GM21447 (cell line): ENCODE results near the gene OR10P1.
A peak's percentile ranks its signal among the peaks of the same experiment; 100 is the strongest.
"Not testable (repeated sequence)": the region's sequence is repeated elsewhere in the genome, so short reads cannot be mapped to it uniquely, and the experiment has no call there.

Experiments
- ATAC-seq: cut with Tn5 transposase; IDR thresholded peaks from one replicate; pipeline ENCODE4 v1.9.1; 2021; ENCODE audit not compliant: unreplicated experiment

OR10P1 gene

GRCh38 chr12:55650620-55651298, 14.1 kb downstream of the OR10P1 start:
- ATAC-seq, result not testable (repeated sequence)

DNA sequence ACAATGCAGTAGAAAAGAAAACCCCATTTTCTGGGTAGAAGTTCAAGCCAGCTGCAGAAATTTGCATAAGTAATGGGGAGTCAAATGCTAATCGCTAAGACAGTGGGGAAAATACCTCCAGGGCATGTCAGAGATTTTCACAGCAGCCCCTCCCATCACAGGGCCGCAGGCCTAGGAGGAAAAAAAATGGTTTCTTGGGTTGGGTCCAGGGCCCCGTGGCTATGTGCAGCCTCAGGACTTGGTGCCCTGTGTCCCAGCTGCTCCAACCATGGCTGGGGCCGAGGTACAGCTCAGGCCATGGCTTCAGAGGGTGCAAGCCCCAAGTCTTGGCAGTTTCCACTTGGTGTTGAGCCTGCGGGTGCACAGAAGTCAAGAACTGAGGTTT, 14.6 kb downstream of the OR10P1 start:
- ATAC-seq, result no peak

DNA sequence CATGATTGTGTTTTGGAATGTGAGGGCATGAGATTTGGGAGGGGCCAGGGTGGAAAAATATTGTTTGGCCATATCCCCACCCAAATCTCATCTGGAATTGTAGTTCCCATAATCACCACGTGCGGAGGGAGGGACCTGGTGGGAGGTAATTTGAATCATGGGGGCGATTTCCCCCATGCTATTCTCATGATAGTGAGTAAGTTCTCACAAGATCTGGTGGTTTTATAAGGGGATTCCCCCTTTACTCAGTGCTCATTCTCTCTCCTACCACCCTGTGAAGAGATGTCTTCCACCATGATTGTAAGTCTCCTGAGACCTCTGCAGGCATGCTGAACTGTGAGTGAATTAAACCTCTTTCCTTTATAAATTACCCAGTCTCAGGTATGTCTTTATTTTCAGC, 15.7 kb downstream of the OR10P1 start:
- ATAC-seq, result no peak

- no peak for ATAC-seq
Measured at GRCh38 chr12:55653031-55653430, 16.3 kb downstream of the OR10P1 start.

GRCh38 chr12:55654511-55655214, 18.0 kb downstream of the OR10P1 start:
- ATAC-seq, result no peak

DNA sequence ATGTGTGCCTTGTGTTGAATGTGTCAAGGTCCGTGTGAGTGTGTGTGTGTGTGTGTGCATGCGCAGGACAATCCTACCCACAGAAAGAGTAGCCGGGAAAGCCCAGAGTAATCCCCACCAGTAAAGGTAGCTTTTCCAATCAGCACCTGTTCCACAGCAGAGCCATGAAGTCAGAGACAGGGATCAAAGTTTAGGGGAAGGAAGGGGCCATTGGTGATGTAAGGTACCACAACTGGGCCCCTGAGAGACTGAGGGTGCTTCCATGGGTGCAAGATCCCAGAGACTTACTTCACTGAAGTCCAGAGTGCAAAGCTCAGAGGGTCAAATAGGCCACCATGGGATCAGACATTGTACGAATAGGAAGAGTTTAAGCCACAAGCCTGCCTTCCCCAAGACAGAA, 20.5 kb downstream of the OR10P1 start:
- ATAC-seq, result no peak

DNA sequence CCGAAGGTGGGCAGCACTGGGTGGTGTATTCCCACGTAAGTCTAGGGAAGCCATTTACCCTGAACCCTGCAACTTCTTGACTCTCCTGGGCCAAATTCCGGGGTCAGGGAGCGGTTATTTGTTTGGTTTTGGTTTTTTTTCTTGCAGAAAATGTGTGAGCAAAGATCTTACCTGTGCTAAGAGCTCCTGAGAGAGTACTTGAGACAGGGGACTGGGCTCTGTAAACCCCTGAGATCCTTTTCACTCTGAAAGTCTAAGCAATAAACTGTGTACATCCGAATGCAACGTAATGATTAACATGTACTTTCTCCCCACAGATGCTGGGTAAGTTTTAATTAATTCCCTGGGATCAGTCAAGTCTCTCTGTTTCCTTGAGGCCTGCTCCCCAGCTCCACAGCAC, 21.5 kb downstream of the OR10P1 start:
- no peak for ATAC-seq

DNA sequence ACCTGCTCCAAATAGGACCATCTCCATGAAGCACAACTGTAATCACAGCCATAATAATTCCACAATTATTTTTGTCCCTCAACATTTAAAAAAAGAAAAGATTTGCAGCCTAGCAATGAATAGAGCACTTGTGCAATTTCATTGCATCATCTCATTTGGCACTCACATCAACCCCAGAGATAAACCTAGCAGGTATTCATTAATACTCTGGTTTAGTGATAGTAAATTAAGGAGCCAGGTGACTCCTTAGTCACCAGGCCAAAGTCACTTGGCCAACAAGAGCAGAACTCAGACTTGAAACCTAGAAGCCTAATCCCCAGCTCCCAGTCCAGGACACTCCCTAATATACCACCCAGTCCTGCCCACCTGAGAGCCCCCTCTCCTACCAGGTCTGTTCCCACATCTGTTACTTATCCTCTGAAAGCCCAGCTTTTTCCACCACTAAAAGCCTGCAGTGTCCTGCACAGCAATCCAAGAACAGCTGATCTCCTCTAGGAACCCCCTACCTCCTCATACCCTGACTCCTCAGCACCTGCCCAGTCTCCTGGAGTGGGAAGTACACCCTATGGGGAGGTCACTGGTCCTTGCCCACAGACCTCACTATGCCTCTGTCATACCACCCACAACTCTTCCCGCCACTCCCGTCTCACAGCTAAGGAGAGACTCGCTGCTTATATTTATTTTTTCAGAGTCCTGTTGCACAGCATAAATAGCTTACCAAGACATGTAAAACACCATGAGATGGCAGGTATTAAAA, 22.1 kb downstream of the OR10P1 start:
- ATAC-seq, result no peak

- no peak for ATAC-seq
Measured at GRCh38 chr12:55659486-55660385, 23.0 kb downstream of the OR10P1 start.

GRCh38 chr12:55663391-55663790, 26.7 kb downstream of the OR10P1 start:
- no peak for ATAC-seq

DNA sequence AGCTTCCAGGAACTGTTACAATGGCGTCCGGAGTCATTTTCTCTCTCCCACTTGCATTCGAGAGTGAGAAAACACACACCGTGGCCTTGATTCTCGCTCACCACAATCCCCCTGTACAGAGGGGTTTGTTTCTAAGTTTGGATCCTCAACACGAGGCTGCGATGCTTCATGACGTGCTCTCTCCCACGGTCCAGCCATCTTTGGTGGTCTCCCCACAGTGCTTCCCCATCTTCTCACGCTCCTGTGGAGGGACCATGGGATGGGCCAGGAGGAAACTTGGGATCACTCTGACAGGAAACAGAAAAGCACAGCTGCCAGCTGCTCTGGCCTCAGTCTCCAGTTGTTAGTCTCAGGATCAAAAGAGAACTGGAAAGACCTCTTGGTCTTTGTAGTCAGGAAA, 28.1 kb downstream of the OR10P1 start:
- no peak for ATAC-seq

- ATAC-seq, result no peak
Measured at GRCh38 chr12:55666508-55666907, 29.8 kb downstream of the OR10P1 start.

DNA sequence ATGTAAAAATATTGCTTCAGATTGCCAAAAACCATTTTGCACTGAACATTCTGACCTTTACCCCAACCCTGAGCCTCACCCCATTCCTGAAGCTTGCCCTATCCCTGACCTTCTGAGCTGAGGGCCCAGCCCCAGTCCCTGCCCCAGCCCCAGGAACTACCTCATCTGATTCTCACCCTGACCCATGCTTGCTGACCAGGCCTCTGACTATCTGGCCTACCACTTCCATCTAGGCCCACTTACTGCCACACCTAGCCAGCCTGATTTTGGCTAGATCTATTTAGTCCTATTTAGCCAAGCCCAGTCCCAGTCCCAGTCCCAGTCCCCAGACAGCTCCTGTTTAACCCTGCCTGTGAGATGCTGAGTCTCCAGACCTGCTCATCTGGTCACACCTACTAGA, 33.6 kb downstream of the OR10P1 start:
- no peak for ATAC-seq

- no peak for ATAC-seq
Measured at GRCh38 chr12:55671746-55672145, 35.1 kb downstream of the OR10P1 start.

GRCh38 chr12:55673638-55674037, 36.9 kb downstream of the OR10P1 start:
- peak; percentile 99 for ATAC-seq

DNA sequence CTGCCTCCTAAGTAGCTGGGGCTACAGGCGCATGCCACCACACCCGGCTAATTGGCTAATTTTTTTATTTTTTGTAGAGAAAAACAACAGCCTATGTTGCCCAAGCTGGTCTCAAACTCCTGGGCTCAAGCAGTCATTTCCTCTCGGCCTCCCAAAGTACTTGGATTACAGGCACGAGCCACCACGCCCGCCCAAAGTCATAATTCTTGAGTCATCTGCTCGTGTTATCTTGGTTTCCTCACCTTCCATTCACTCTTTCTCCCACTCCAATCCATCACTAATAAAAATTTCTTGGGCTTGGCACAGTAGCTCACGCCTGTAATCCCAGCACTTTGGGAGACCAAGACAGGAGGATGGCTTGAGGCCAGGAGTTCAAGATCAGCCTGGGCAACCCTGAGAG, 39.0 kb downstream of the OR10P1 start:
- no peak for ATAC-seq

GRCh38 chr12:55676707-55677106, 40.0 kb downstream of the OR10P1 start:
- ATAC-seq, result no peak

GRCh38 chr12:55679691-55680090, 43.0 kb downstream of the OR10P1 start:
- no peak for ATAC-seq

GRCh38 chr12:55681142-55682077, 44.7 kb downstream of the OR10P1 start:
- ATAC-seq, result no peak
